Endothelial cell of umbilical vein (primary cell): ENCODE results near the gene ZNF581. TPM values are rescaled to one million over a fixed set of nuclear protein-coding genes. Genes with fewer than 3 reads are reported as not detected.

Experiments used
- BruUV-seq: library from RNA; stranded (reverse); fragments of 400-500 nt; replicated peaks from 2 replicates; lab custom pipeline; 2021; lab: Mats Ljungman, UMichigan
- CTCF ChIA-PET: fragments of 300-600, 350-600 bp; sonication (Branson Sonifier 250); formaldehyde crosslinking; loops from one replicate; lab custom pipeline; 2021; ENCODE audit warnings: antibody characterized with exemption, inconsistent platforms; lab: Charles Lee
- POLR2A ChIA-PET: fragments of 300-600, 350-600 bp; sonication (Branson Sonifier 250); formaldehyde crosslinking; loops from one replicate; lab custom pipeline; 2021; ENCODE audit warnings: antibody characterized with exemption, inconsistent platforms; lab: Charles Lee
- DNase-seq: peaks from one replicate; pipeline ENCODE4 v3.0.0-alpha.2; 2011; ENCODE audit warnings: low read depth, low spot score
- FAIRE-seq: peaks from 2 replicates; lab custom pipeline; 2011; peaks lifted over from hg19 to GRCh38; lab: Jason Lieb, UNC
- H2AFZ ChIP-seq: 2 replicates; pipeline ENCODE4 v1.6.0; 2012; ENCODE audit warnings: low read depth, low read length, control low read depth, inconsistent platforms
- H3K27ac ChIP-seq: 2 replicates; pipeline ENCODE4 v1.5.1; 2011; ENCODE audit warnings: low read depth, mild to moderate bottlenecking, control low read depth, low read length, moderate library complexity; ENCODE audit not compliant: insufficient read depth
- H3K27me3 ChIP-seq, 2 experiments: 2 replicates each; pipeline versions ENCODE4 v1.6.0 to v1.6.1; 2011; ENCODE audit warnings: low read length in 2 of 2, mixed read lengths in 1 of 2; ENCODE audit not compliant: control insufficient read depth in 2 of 2, insufficient read depth in 2 of 2
- H3K36me3 ChIP-seq, 2 experiments: 2 replicates in 1 of 2; 3 replicates in 1 of 2; pipeline ENCODE4 v1.5.1; 2011; ENCODE audit warnings: low read length in 2 of 2, mild to moderate bottlenecking in 1 of 2, moderate library complexity in 1 of 2; ENCODE audit not compliant: control insufficient read depth in 2 of 2, insufficient read depth in 2 of 2; ENCODE audit errors: extremely low read depth in 1 of 2
- H3K4me1 ChIP-seq: 3 replicates; pipeline ENCODE4 v1.5.1; 2011; ENCODE audit warnings: mild to moderate bottlenecking, low read length; ENCODE audit not compliant: control insufficient read depth, insufficient read depth; ENCODE audit errors: extremely low read depth
- H3K4me2 ChIP-seq: 2 replicates; pipeline ENCODE4 v1.6.1; 2011; ENCODE audit warnings: low read length, control low read depth, mixed read lengths; ENCODE audit not compliant: insufficient read depth
- H3K4me3 ChIP-seq, 3 experiments: fragments of 200-600 bp in 1 of 3; sonication (generic), shearing (Covaris generic) in 1 of 3; replicated peaks in 1 of 3; 2 replicates each; pipeline ENCODE4 v1.5.1; 2011 to 2016; ENCODE audit warnings: control low read depth in 3 of 3, low read length in 3 of 3, mild to moderate bottlenecking in 2 of 3, inconsistent platforms in 1 of 3, low read depth in 1 of 3, moderate library complexity in 1 of 3; ENCODE audit not compliant: insufficient read depth in 1 of 3
- H3K79me2 ChIP-seq: 2 replicates; pipeline ENCODE4 v1.6.0; 2012; ENCODE audit warnings: low read length, inconsistent platforms; ENCODE audit not compliant: control insufficient read depth, insufficient read depth
- H3K9ac ChIP-seq: replicated peaks from 2 replicates; pipeline ENCODE3; 2011; ENCODE audit warnings: low read length, control low read depth; ENCODE audit not compliant: insufficient read depth; ENCODE audit errors: extremely low read depth
- H3K9me1 ChIP-seq: replicated peaks from 3 replicates; pipeline ENCODE4 v1.6.0; 2011; ENCODE audit warnings: mild to moderate bottlenecking, low read length; ENCODE audit not compliant: control insufficient read depth, insufficient read depth; ENCODE audit errors: extremely low read depth
- H3K9me3 ChIP-seq: replicated peaks from 2 replicates; pipeline ENCODE4 v1.5.1; 2012; ENCODE audit warnings: low read length, inconsistent platforms; ENCODE audit not compliant: control insufficient read depth, insufficient read depth
- H4K20me1 ChIP-seq: replicated peaks from 2 replicates; pipeline ENCODE3; 2011; ENCODE audit warnings: mild to moderate bottlenecking, low read length; ENCODE audit not compliant: control insufficient read depth, insufficient read depth; ENCODE audit errors: extremely low read depth
- EZH2 ChIP-seq: IDR thresholded peaks from 2 replicates; pipeline ENCODE4 v1.6.1; 2012; ENCODE audit warnings: borderline replicate concordance, low read depth, mild to moderate bottlenecking, moderate library complexity, low read length, inconsistent platforms; ENCODE audit not compliant: severe bottlenecking
- FOS ChIP-seq: IDR thresholded peaks from 2 replicates; pipeline ENCODE4 v1.6.1; 2011; ENCODE audit warnings: mild to moderate bottlenecking, low read length, moderate library complexity, borderline replicate concordance; ENCODE audit not compliant: insufficient read depth
- GATA2 ChIP-seq: IDR thresholded peaks from 2 replicates; pipeline ENCODE4 v1.7.0; 2011; ENCODE audit warnings: low read depth, mild to moderate bottlenecking, moderate library complexity, mixed read lengths, low read length; ENCODE audit not compliant: insufficient read length, insufficient read depth
- JUN ChIP-seq: IDR thresholded peaks from 2 replicates; pipeline ENCODE4 v1.6.1; 2011; ENCODE audit warnings: borderline replicate concordance, low read depth; ENCODE audit not compliant: insufficient read length, insufficient read depth
- MAX ChIP-seq: IDR thresholded peaks from 2 replicates; pipeline ENCODE4 v1.6.1; 2011; ENCODE audit not compliant: insufficient read depth, insufficient read length
- MYC ChIP-seq: IDR thresholded peaks from one replicate; pipeline ENCODE4 v1.6.1; 2011; ENCODE audit warnings: mild to moderate bottlenecking, low read depth, low read length
- POLR2A ChIP-seq: IDR thresholded peaks from 2 replicates; pipeline ENCODE4 v1.6.1; 2012; ENCODE audit warnings: low read depth, mild to moderate bottlenecking, control low read depth, low read length
- POLR2AphosphoS5 ChIP-seq: IDR thresholded peaks from 2 replicates; pipeline ENCODE4 v1.6.1; 2012; ENCODE audit warnings: low read depth, mild to moderate bottlenecking, control low read depth, low read length, moderate library complexity; ENCODE audit not compliant: insufficient read depth
- dilution Hi-C: fragments of 300-500 bp; cut with MboI; formaldehyde crosslinking; loops from one replicate; pipeline ENCODE4 v1.15.0; 2019; ENCODE audit warnings: low sequenced_read_pairs; ENCODE audit not compliant: extremely low pct_ligation_motif_present
- intact Hi-C: fragments of 100-400 bp; cut with micrococcal nuclease; formaldehyde crosslinking; loops from one replicate; pipeline ENCODE4 v1.10.0; 2022
- polyA plus RNA-seq, 4 experiments: library from polyadenylated mRNA; depleted of rRNA in 3 of 4; stranded (reverse) in 3 of 4; unstranded in 1 of 4; fragments of >200 nt; gene quantifications; 2 replicates each; pipeline versions ENCODE4 v1.2.1 to v1.2.3, GENCODE V29; 2011 to 2012; ENCODE audit warnings: missing spikeins in 1 of 4
- total RNA-seq: library from RNA; stranded (reverse); gene quantifications from 2 replicates; pipeline ENCODE4 v1.2.3, GENCODE V29; 2021
- TF ChIP-seq, protein P1 (sequence below), 2 donors: IDR thresholded peaks; 1 replicate in 1 of 2; 2 replicates in 1 of 2; pipeline ENCODE4 v1.5.1; 2011; ENCODE audit warnings: low read length in 2 of 2, mild to moderate bottlenecking in 2 of 2, moderate library complexity in 2 of 2, control low read depth in 1 of 2, inconsistent platforms in 1 of 2, low read depth in 1 of 2; ENCODE audit not compliant: insufficient read depth in 1 of 2; ENCODE audit errors: extremely low read depth in 1 of 2

Gene ZNF581
- total and polyA plus RNA-seq, 2 donors (not counting 3 experiments of a cell fraction or from before 2014, with no cell fraction given) = 31.4 to 32.3 TPM

DNA sequence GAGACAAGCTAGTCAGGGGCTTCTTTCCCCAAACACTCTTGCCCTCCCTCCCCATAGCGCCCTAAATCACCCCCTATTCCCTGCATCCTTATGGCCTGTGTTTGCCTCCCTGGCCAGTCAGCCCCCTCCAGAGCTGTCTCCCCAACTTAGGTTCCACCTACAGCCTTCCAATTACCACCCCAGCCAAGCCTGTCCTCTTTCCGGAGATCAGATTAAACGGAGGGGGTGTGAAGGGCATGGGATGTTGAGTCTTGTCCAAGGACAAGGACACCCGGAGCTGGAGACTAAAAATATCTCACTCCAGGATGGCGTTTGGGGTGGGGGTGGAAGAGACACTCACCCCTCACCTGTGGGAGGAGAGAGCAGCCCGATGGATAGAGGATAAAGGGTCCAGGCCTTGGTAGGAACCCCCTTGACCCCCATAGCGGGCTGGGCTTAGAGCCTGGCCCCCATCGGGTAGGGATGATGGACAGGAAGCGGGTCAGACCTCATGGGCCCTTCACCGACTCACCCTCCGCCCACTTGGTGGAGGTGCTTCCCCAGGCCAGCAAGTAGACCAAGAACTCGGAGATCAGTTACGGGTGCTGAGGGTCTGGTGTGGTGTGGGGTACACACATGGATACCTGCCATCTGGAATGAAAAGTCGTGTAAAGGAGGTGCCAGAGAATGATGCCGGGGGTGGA is 32.0 kb upstream of the ZNF581 start:
- H3K9ac ChIP-seq = no peak overlapping the region
- intact Hi-C loops (no loop called here), dilution Hi-C loops (no loop called here)
- H3K4me1 ChIP-seq = peaks cover 6% of the 10 kb centered on the region
- TF ChIP-seq MYC = no peak
- TF ChIP-seq POLR2AphosphoS5 = no peak
- no peak for TF ChIP-seq FOS
- TF ChIP-seq EZH2 = no peak
- TF ChIP-seq GATA2 = no peak
- TF ChIP-seq MAX = no peak
- TF ChIP-seq, protein P1, sequence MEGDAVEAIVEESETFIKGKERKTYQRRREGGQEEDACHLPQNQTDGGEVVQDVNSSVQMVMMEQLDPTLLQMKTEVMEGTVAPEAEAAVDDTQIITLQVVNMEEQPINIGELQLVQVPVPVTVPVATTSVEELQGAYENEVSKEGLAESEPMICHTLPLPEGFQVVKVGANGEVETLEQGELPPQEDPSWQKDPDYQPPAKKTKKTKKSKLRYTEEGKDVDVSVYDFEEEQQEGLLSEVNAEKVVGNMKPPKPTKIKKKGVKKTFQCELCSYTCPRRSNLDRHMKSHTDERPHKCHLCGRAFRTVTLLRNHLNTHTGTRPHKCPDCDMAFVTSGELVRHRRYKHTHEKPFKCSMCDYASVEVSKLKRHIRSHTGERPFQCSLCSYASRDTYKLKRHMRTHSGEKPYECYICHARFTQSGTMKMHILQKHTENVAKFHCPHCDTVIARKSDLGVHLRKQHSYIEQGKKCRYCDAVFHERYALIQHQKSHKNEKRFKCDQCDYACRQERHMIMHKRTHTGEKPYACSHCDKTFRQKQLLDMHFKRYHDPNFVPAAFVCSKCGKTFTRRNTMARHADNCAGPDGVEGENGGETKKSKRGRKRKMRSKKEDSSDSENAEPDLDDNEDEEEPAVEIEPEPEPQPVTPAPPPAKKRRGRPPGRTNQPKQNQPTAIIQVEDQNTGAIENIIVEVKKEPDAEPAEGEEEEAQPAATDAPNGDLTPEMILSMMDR (IDR thresholded peaks at IDR 0.05; ENCODE audit: extremely low read depth in 1 of 2, insufficient read depth in 1 of 2, low read depth in 1 of 2, low read length in 2 of 2) = no peak
- no peak for TF ChIP-seq JUN
- TF ChIP-seq POLR2A = no peak
- no peak for DNase-seq
- CTCF ChIA-PET = no interaction called here
- no TSS peak for BruUV-seq
- H3K27me3 ChIP-seq = no peaks in the 10 kb centered on the region
- H3K36me3 ChIP-seq = peaks cover 2 to 22% of the 10 kb centered on the region in 2 experiments
- no peaks in the 10 kb centered on the region for H3K9me1 ChIP-seq
- H3K9me3 ChIP-seq = no peaks in the 10 kb centered on the region
- H3K27ac ChIP-seq = no peak overlapping the region
- no peak overlapping the region for H2AFZ ChIP-seq
- POLR2A ChIA-PET = no interaction called here
- peaks cover 28% of the 10 kb centered on the region for H3K79me2 ChIP-seq
- no peak overlapping the region for H3K4me2 ChIP-seq
- H4K20me1 ChIP-seq = no peaks in the 10 kb centered on the region
- no peak for FAIRE-seq
- no peak overlapping the region for H3K4me3 ChIP-seq
